Endothelial cell of umbilical vein (primary cell): Measurements from ENCODE around the gene SIGLEC7.

Experiments used
- EZH2 ChIP-seq: IDR thresholded peaks from 2 replicates; pipeline ENCODE4 v1.6.1; 2012; ENCODE audit warnings: borderline replicate concordance, low read depth, mild to moderate bottlenecking, moderate library complexity, low read length, inconsistent platforms; ENCODE audit not compliant: severe bottlenecking
- GATA2 ChIP-seq: IDR thresholded peaks from 2 replicates; pipeline ENCODE4 v1.7.0; 2011; ENCODE audit warnings: low read depth, mild to moderate bottlenecking, moderate library complexity, mixed read lengths, low read length; ENCODE audit not compliant: insufficient read length, insufficient read depth
- POLR2A ChIP-seq: IDR thresholded peaks from 2 replicates; pipeline ENCODE4 v1.6.1; 2012; ENCODE audit warnings: low read depth, mild to moderate bottlenecking, control low read depth, low read length
- POLR2AphosphoS5 ChIP-seq: IDR thresholded peaks from 2 replicates; pipeline ENCODE4 v1.6.1; 2012; ENCODE audit warnings: low read depth, mild to moderate bottlenecking, control low read depth, low read length, moderate library complexity; ENCODE audit not compliant: insufficient read depth
- TF ChIP-seq, protein P1 (sequence below), 2 donors: IDR thresholded peaks; 1 replicate in 1 of 2; 2 replicates in 1 of 2; pipeline ENCODE4 v1.5.1; 2011; ENCODE audit warnings: low read length in 2 of 2, mild to moderate bottlenecking in 2 of 2, moderate library complexity in 2 of 2, control low read depth in 1 of 2, inconsistent platforms in 1 of 2, low read depth in 1 of 2; ENCODE audit not compliant: insufficient read depth in 1 of 2; ENCODE audit errors: extremely low read depth in 1 of 2
- TF ChIP-seq, protein P2 (sequence below): IDR thresholded peaks from 2 replicates; pipeline ENCODE4 v1.6.1; 2011; ENCODE audit not compliant: insufficient read depth, insufficient read length

DNA sequence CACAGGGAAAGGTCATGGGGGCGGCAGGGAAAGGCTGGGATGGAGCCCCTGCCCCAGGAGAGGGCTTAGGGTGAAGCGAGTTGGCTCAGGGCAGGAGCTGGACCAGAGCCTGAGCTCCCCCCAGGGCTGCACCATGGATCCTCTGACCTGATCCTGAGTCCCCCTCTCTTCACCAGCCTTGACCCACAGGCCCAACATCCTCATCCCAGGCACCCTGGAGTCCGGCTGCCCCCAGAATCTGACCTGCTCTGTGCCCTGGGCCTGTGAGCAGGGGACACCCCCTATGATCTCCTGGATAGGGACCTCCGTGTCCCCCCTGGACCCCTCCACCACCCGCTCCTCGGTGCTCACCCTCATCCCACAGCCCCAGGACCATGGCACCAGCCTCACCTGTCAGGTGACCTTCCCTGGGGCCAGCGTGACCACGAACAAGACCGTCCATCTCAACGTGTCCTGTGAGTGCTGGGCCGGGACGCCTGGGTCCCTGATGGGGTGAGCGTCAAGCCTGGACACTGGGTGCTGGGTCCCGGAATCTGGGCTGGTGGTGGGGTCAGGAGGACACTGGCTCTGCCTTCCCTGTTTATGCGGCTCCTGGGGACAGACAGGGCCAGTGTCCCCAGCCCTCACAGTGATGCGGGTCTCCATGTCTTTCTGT, 16.6 kb upstream of the SIGLEC7 start:
- no peak for TF ChIP-seq GATA2
- TF ChIP-seq, protein P1, sequence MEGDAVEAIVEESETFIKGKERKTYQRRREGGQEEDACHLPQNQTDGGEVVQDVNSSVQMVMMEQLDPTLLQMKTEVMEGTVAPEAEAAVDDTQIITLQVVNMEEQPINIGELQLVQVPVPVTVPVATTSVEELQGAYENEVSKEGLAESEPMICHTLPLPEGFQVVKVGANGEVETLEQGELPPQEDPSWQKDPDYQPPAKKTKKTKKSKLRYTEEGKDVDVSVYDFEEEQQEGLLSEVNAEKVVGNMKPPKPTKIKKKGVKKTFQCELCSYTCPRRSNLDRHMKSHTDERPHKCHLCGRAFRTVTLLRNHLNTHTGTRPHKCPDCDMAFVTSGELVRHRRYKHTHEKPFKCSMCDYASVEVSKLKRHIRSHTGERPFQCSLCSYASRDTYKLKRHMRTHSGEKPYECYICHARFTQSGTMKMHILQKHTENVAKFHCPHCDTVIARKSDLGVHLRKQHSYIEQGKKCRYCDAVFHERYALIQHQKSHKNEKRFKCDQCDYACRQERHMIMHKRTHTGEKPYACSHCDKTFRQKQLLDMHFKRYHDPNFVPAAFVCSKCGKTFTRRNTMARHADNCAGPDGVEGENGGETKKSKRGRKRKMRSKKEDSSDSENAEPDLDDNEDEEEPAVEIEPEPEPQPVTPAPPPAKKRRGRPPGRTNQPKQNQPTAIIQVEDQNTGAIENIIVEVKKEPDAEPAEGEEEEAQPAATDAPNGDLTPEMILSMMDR (IDR thresholded peaks at IDR 0.05; ENCODE audit: extremely low read depth in 1 of 2, insufficient read depth in 1 of 2, low read depth in 1 of 2, low read length in 2 of 2), result no peak
- no peak for TF ChIP-seq POLR2A
- TF ChIP-seq, protein P2, sequence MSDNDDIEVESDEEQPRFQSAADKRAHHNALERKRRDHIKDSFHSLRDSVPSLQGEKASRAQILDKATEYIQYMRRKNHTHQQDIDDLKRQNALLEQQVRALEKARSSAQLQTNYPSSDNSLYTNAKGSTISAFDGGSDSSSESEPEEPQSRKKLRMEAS, result no peak
- no peak for TF ChIP-seq POLR2AphosphoS5
- TF ChIP-seq EZH2, result no peak
